Mesodermal cell (in vitro differentiated cells): ENCODE results near the gene PXMP4.
A peak's percentile ranks its signal among the peaks of the same experiment; 100 is the strongest.

Experiments used
- H3K27ac ChIP-seq: 2 replicates; pipeline ENCODE4 v1.7.0; 2013; ENCODE audit warnings: mild to moderate bottlenecking, low read depth, low read length, moderate library complexity; ENCODE audit not compliant: severe bottlenecking
- H3K36me3 ChIP-seq: 2 replicates; pipeline ENCODE4 v1.7.1; 2013; ENCODE audit warnings: mild to moderate bottlenecking, low read length, moderate library complexity; ENCODE audit not compliant: control insufficient read depth, insufficient read depth
- H3K4me1 ChIP-seq: one replicate; pipeline ENCODE4 v1.7.1; 2013; ENCODE audit warnings: mild to moderate bottlenecking, low read length; ENCODE audit not compliant: insufficient read depth, control insufficient read depth, poor library complexity, severe bottlenecking
- H3K4me3 ChIP-seq: 2 replicates; pipeline ENCODE4 v1.7.0; 2013; ENCODE audit warnings: low read length, control low read depth, mild to moderate bottlenecking; ENCODE audit not compliant: insufficient read depth, poor library complexity, severe bottlenecking; ENCODE audit errors: extremely low read depth
- H3K9me3 ChIP-seq: 2 replicates; pipeline ENCODE4 v1.7.1; 2013; ENCODE audit warnings: mild to moderate bottlenecking, low read length, moderate library complexity; ENCODE audit not compliant: control insufficient read depth
- WGBS, 2 experiments: methylation state at CpG; one replicate each; pipeline ENCODE4 v1.1.5; 2013; ENCODE audit warnings: missing lambda C conversion rate in 2 of 2; ENCODE audit not compliant: insufficient coverage in 2 of 2; 5-methylcytosine and 5-hydroxymethylcytosine counted together

Gene PXMP4

GRCh38 chr20:33681288-33681687, 38.8 kb downstream of the PXMP4 start:
- Histone ChIP-seq H3K36me3 (peaks cover 38% of the 10 kb centered on the region), H3K27ac (no peak overlapping the region), H3K9me3 (no peaks in the 10 kb centered on the region), H3K4me3 (no peak overlapping the region), H3K4me1 (peaks cover 8% of the 10 kb centered on the region)
- WGBS, 2 experiments, result 96 to 99% methylated on average over 4 to 5 of the region's 5 CpGs

- Histone ChIP-seq H3K4me3 (no peak overlapping the region), H3K36me3 (peaks cover 43% of the 10 kb centered on the region), H3K9me3 (no peaks in the 10 kb centered on the region), H3K4me1 (peaks cover 10% of the 10 kb centered on the region), H3K27ac (no peak overlapping the region)
- WGBS, 2 experiments, result 100% methylated on average over 1 of the region's 2 CpGs; no CpG with 5 or more reads in 1 of the 2 experiments
These were observed 39.4 kb downstream of the PXMP4 start for GRCh38 chr20:33680686-33681085.

GRCh38 chr20:33679758-33680485, 40.2 kb downstream of the PXMP4 start:
- H3K27ac ChIP-seq, result no peak overlapping the region
- H3K4me1 ChIP-seq, result peaks cover 12% of the 10 kb centered on the region
- H3K4me3 ChIP-seq, result no peak overlapping the region
- peaks cover 45% of the 10 kb centered on the region for H3K36me3 ChIP-seq
- WGBS, 2 experiments, result 91% methylated on average over 17 to 20 of the region's 20 CpGs
- H3K9me3 ChIP-seq, result no peaks in the 10 kb centered on the region

GRCh38 chr20:33677991-33678702, 42.0 kb downstream of the PXMP4 start:
- peaks cover 16% of the 10 kb centered on the region for H3K4me1 ChIP-seq
- peaks cover 45% of the 10 kb centered on the region for H3K36me3 ChIP-seq
- 94 to 95% methylated on average over 13 to 15 of the region's 15 CpGs for WGBS, 2 experiments
- H3K4me3 ChIP-seq, result no peak overlapping the region
- no peaks in the 10 kb centered on the region for H3K9me3 ChIP-seq
- no peak overlapping the region for H3K27ac ChIP-seq

- Histone ChIP-seq H3K4me1 (peaks cover 23% of the 10 kb centered on the region), H3K4me3 (no peak overlapping the region), H3K27ac (no peak overlapping the region), H3K36me3 (peaks cover 49% of the 10 kb centered on the region), H3K9me3 (no peaks in the 10 kb centered on the region)
- WGBS, 2 experiments, result 95 to 96% methylated on average over 28 of the region's 31 CpGs
These were observed 43.2 kb downstream of the PXMP4 start for GRCh38 chr20:33676652-33677645.

GRCh38 chr20:33676121-33676520, 44.0 kb downstream of the PXMP4 start:
- no peak overlapping the region for H3K4me3 ChIP-seq
- peaks cover 57% of the 10 kb centered on the region for H3K36me3 ChIP-seq
- H3K27ac ChIP-seq, result no peak overlapping the region
- WGBS, 2 experiments, result 95 to 98% methylated on average over 8 to 9 of the region's 11 CpGs
- H3K4me1 ChIP-seq, result peaks cover 23% of the 10 kb centered on the region
- no peaks in the 10 kb centered on the region for H3K9me3 ChIP-seq

- H3K36me3 ChIP-seq, result peaks cover 62% of the 10 kb centered on the region
- WGBS, 2 experiments, result 36% methylated on average over 8 to 9 of the region's 16 CpGs
- H3K9me3 ChIP-seq, result no peaks in the 10 kb centered on the region
- peak overlapping the region; percentile 59 for H3K27ac ChIP-seq
- no peak overlapping the region for H3K4me3 ChIP-seq
- peaks cover 23% of the 10 kb centered on the region for H3K4me1 ChIP-seq
These were observed 44.8 kb downstream of the PXMP4 start for GRCh38 chr20:33675136-33675959.

- peak within 1 kb of the TSS; percentile 59 for H3K27ac ChIP-seq
- peaks cover 66% of the 10 kb centered on the region for H3K36me3 ChIP-seq
- 3 to 4% methylated on average over 63 to 68 of the region's 73 CpGs for WGBS, 2 experiments
- H3K4me1 ChIP-seq, result peaks cover 23% of the 10 kb centered on the region
- H3K4me3 ChIP-seq, result peak within 1 kb of the TSS; percentile 69
- no peaks in the 10 kb centered on the region for H3K9me3 ChIP-seq
These were observed 45.6 kb downstream of the PXMP4 start, which contains the start of gene NECAB3 for GRCh38 chr20:33674294-33675135. Gene NECAB3, minus strand, starts transcription at chr20:33674428. Its CDS starts 76 bp downstream, at chr20:33674352.
